NT2/D1 (cell line): ENCODE results near the gene MYMX.
A peak's percentile ranks its signal among the peaks of the same experiment; 100 is the strongest.

Source experiments
- DNase-seq: peaks from one replicate; pipeline ENCODE4 v3.0.0-alpha.2; 2011; ENCODE audit warnings: low read depth, low spot score
- H3K27me3 ChIP-seq: 2 replicates; pipeline ENCODE4 v1.6.0; 2011; ENCODE audit warnings: mild to moderate bottlenecking; ENCODE audit not compliant: insufficient read length, insufficient read depth
- H3K36me3 ChIP-seq: 2 replicates; pipeline ENCODE4 v1.6.1; 2011; ENCODE audit warnings: mild to moderate bottlenecking, low read length, mixed read lengths; ENCODE audit not compliant: insufficient read depth, insufficient read length
- H3K4me1 ChIP-seq: 2 replicates; pipeline ENCODE4 v1.5.1; 2011; ENCODE audit not compliant: insufficient read depth, insufficient read length
- H3K4me3 ChIP-seq: 2 replicates; pipeline ENCODE4 v1.5.1; 2011; ENCODE audit warnings: low read depth; ENCODE audit not compliant: insufficient read length
- H3K9ac ChIP-seq: 2 replicates; pipeline ENCODE4 v1.6.0; 2011; ENCODE audit warnings: low read depth; ENCODE audit not compliant: insufficient read length
- H3K9me3 ChIP-seq: 2 replicates; pipeline ENCODE4 v1.5.1; 2011; ENCODE audit warnings: mild to moderate bottlenecking, low read length; ENCODE audit not compliant: insufficient read depth
- SUZ12 ChIP-seq: IDR thresholded peaks from 2 replicates; pipeline ENCODE4 v1.6.1; 2011; ENCODE audit not compliant: insufficient read length, insufficient read depth; ENCODE audit errors: extremely low read depth
- YY1 ChIP-seq: IDR thresholded peaks from 2 replicates; pipeline ENCODE4 v1.6.1; 2011; ENCODE audit not compliant: insufficient read length, insufficient read depth
- ZNF274 ChIP-seq: IDR thresholded peaks from 2 replicates; pipeline ENCODE4 v1.6.1; 2011; ENCODE audit warnings: mild to moderate bottlenecking, low read depth, low read length

The MYMX gene

DNA sequence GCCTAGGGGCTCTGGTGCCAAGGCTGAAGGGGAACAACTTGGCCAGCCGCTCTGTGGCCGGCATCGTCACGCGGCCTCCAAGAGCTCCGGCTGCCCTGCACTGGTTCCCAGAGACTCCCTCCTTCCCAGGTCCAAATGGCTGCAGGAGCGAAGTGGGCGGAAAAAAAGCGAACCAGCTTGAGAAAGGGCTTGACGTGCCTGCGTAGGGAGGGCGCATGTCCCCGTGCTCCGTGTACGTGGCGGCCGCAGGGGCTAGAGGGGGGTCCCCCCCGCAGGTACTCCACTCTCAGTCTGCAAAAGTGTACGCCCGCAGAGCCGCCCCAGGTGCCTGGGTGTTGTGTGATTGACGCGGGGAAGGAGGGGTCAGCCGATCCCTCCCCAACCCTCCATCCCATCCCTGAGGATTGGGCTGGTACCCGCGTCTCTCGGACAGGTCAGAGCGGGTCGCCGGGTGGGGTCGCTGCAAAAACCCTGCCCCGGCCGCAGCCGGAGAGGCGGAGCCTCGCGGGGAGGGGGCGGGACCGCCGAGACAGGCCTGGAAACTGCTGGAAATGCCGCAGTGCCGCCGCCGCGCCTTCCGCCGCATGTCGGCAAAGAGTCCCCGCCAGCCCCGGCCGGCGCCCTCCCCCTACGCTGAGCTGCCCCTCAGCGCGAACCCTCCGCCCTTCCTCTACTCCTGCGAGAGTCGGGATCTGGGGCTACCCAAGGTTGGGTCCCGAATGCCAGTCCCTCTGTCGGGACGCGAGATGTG, 29.4 kb downstream of the MYMX start:
- Histone ChIP-seq H3K9ac (peak overlapping the region; percentile 87), H3K36me3 (peaks cover 38% of the 10 kb centered on the region), H3K9me3 (no peaks in the 10 kb centered on the region), H3K4me1 (peaks cover 3% of the 10 kb centered on the region), H3K4me3 (peak overlapping the region; percentile 72), H3K27me3 (no peaks in the 10 kb centered on the region)
- TF ChIP-seq ZNF274 (no peak), YY1 (no peak), SUZ12 (no peak)
- peak; percentile 81 for DNase-seq

DNA sequence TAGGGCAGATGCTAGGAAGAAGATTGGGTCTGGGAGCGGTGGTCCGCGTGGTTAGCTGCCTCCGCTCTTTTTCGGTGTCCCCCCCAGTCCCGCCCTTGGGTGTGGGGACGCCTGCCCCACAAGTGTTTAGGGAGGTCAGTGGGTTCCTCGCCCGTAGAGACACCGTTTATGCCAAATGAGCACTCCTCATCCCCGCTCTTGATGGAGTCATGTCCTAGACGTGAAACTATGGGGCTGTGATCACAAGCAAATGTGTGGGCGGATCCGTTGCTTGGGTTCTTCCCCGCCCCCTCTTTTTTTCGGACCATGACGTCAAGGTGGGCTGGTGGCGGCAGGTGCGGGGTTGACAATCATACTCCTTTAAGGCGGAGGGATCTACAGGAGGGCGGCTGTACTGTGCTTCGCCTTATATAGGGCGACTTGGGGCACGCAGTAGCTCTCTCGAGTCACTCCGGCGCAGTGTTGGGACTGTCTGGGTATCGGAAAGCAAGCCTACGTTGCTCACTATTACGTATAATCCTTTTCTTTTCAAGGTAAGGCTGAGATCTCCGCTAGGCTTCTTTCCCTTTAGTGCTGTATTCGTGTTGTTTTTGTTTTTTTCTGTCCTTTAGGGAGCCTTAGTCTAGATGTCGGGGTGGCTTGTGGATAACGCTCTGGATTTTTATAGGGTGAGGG, 30.1 kb downstream of the MYMX start, which contains the start of gene HSP90AB1:
Gene HSP90AB1, plus strand, starts transcription at position 439 of the 675 bp plus-strand sequence. CDS start 1,529 bp downstream, outside the sequence.
- peak; percentile 92 for DNase-seq
- Histone ChIP-seq H3K4me1 (peaks cover 3% of the 10 kb centered on the region), H3K9ac (peak within 1 kb of the TSS; percentile 87), H3K27me3 (no peaks in the 10 kb centered on the region), H3K4me3 (peak within 1 kb of the TSS; percentile 72), H3K36me3 (peaks cover 45% of the 10 kb centered on the region), H3K9me3 (no peaks in the 10 kb centered on the region)
- TF ChIP-seq YY1 (no peak), SUZ12 (no peak), ZNF274 (no peak)

DNA sequence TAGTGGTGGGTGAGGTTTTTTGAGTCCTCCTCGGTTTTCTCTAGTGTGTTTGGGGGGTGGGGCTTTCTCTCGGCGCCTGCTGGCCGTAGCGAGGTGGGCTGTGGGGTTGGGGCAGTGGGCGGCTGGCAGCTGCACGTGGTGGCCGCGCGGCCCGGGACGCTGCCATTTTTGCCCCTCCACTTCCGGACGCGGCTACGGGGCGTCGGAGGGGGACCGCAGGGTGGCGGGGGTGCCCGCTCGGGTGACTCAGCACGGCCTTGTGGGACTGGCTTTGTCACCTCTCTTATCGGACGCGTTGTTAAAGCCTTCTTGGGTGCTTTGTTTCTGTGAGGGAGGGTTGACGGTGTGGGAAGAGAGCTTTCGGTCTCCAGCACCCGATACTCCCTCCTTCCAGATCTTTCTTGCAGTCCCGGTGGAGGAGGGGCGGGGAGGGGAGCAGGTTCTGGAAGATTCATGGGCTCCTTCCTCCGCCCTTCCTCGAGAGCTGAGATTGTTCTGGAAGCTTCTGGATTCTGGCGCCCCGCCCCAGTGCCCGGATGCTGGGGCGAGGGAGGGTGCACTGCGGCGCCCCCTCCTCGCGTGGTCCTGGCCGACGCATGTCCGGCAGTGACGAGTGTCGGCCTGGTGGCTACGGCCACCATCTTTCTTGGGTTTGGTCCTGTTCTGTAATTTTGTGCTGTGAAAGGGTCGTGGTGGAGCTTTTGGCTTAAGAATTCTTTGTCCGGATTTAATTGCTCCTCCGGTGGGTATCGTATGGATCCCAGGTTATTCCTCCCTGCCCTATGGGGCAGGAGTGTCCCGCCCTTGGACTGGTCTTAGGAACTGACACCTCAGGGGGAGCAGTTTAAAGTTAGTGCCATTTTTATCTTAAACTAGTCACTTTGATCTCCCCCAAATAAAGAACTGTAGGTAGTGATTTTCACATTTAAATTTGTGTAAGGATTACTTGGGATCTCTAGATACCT, 30.9 kb downstream of the MYMX start:
- H3K27me3 ChIP-seq: no peaks in the 10 kb centered on the region
- H3K36me3 ChIP-seq: peaks cover 53% of the 10 kb centered on the region
- H3K9ac ChIP-seq: peak overlapping the region; percentile 87
- H3K4me1 ChIP-seq: peaks cover under 1% of the 10 kb centered on the region
- no peak for DNase-seq
- H3K9me3 ChIP-seq: no peaks in the 10 kb centered on the region
- peak overlapping the region; percentile 72 for H3K4me3 ChIP-seq
- TF ChIP-seq ZNF274 (no peak), SUZ12 (no peak), YY1 (no peak)

DNA sequence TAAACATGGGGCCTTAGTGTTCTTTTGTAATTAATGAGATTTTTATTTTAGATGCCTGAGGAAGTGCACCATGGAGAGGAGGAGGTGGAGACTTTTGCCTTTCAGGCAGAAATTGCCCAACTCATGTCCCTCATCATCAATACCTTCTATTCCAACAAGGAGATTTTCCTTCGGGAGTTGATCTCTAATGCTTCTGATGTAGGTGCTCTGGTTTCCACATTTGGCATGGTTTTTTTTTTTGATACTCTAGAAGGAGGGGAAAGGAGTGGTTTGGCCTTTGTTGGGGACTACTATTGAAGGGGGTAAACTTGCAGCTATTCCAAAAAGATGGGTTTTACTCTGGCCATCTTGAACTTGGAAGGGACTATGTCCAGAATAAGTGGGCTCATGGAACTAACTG, 31.9 kb downstream of the MYMX start:
- H3K9ac ChIP-seq: peak overlapping the region; percentile 87
- DNase-seq: no peak
- no peaks in the 10 kb centered on the region for H3K9me3 ChIP-seq
- H3K27me3 ChIP-seq: no peaks in the 10 kb centered on the region
- peaks cover 63% of the 10 kb centered on the region for H3K36me3 ChIP-seq
- H3K4me3 ChIP-seq: peak overlapping the region; percentile 72
- no peaks in the 10 kb centered on the region for H3K4me1 ChIP-seq
- TF ChIP-seq YY1 (no peak), SUZ12 (no peak), ZNF274 (no peak)

DNA sequence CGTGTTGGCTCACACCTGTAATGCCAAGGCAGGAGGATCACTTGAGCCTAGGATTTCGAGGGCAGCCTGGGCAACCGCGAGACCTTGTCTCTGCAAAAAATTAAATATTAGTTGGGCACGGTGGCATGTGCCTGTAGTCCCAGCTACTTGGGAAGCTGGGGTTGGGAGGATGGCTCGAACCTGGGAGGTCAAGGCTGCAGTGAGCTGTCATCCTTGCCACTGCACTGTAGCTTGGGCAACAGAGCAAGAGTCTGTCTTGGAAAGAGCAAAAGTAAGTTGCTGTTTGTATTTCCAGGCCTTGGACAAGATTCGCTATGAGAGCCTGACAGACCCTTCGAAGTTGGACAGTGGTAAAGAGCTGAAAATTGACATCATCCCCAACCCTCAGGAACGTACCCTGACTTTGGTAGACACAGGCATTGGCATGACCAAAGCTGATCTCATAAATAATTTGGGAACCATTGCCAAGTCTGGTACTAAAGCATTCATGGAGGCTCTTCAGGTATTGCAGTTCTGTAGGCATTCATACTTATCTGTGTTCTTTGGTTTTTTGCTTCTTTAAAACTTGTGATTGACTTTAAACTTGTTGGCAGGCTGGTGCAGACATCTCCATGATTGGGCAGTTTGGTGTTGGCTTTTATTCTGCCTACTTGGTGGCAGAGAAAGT, 32.5 kb downstream of the MYMX start:
- DNase-seq: no peak
- Histone ChIP-seq H3K4me1 (no peaks in the 10 kb centered on the region), H3K9ac (peak overlapping the region; percentile 87), H3K27me3 (no peaks in the 10 kb centered on the region), H3K36me3 (peaks cover 69% of the 10 kb centered on the region), H3K4me3 (peak overlapping the region; percentile 72), H3K9me3 (no peaks in the 10 kb centered on the region)
- TF ChIP-seq YY1 (no peak), ZNF274 (no peak), SUZ12 (no peak)

DNA sequence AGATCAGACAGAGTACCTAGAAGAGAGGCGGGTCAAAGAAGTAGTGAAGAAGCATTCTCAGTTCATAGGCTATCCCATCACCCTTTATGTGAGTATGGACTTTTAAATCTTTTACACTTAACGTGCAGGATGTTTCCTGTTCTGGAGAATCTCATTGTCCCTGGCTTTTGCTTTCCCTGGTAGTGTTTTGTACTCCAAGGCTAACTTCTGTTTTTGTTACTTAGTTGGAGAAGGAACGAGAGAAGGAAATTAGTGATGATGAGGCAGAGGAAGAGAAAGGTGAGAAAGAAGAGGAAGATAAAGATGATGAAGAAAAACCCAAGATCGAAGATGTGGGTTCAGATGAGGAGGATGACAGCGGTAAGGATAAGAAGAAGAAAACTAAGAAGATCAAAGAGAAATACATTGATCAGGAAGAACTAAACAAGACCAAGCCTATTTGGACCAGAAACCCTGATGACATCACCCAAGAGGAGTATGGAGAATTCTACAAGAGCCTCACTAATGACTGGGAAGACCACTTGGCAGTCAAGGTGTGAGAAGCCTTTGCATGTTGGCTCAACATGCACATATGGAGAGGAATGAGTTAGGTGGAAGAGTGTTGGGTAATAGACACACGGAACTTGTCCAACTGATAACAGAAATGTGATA, 33.5 kb downstream of the MYMX start:
- Histone ChIP-seq H3K27me3 (no peaks in the 10 kb centered on the region), H3K4me3 (no peak overlapping the region), H3K4me1 (no peaks in the 10 kb centered on the region), H3K9me3 (no peaks in the 10 kb centered on the region), H3K9ac (no peak overlapping the region), H3K36me3 (peaks cover 79% of the 10 kb centered on the region)
- no peak for DNase-seq
- TF ChIP-seq SUZ12: no peak
- TF ChIP-seq YY1: no peak
- TF ChIP-seq ZNF274: no peak
